AG04449 (cell line): ENCODE results near the gene LBX2.
A peak's percentile ranks its signal among the peaks of the same experiment; 100 is the strongest.

ENCODE experiments used
- CTCF ChIA-PET: fragments of 350-600 bp; formaldehyde crosslinking; extraction: SDS; loops from one replicate; lab custom pipeline; 2021; ENCODE audit warnings: antibody characterized with exemption; lab: Yijun Ruan, JAX
- POLR2A ChIA-PET: fragments of 400-600, 350-600 bp; formaldehyde crosslinking; extraction: SDS; loops from one replicate; lab custom pipeline; 2020; ENCODE audit warnings: antibody characterized with exemption, inconsistent platforms; lab: Yijun Ruan, JAX
- DNase-seq: peaks from one replicate; pipeline ENCODE4 v3.0.0-alpha.2; 2010; ENCODE audit warnings: low read depth, low spot score
- H3K4me3 ChIP-seq: 2 replicates; pipeline ENCODE4 v1.5.1; 2011; ENCODE audit warnings: low read depth, mild to moderate bottlenecking, control low read depth, low read length
- TF ChIP-seq, protein P1 (sequence below): IDR thresholded peaks from one replicate; pipeline ENCODE4 v1.5.1; 2011; ENCODE audit warnings: mild to moderate bottlenecking, moderate library complexity, low read length, control low read depth, inconsistent platforms; ENCODE audit not compliant: insufficient read depth; ENCODE audit errors: missing control alignments

Gene LBX2, protein sequence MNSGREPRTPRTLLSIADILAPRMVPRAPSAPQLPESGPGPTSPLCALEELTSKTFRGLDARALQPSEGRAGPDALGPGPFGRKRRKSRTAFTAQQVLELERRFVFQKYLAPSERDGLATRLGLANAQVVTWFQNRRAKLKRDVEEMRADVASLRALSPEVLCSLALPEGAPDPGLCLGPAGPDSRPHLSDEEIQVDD

DNA sequence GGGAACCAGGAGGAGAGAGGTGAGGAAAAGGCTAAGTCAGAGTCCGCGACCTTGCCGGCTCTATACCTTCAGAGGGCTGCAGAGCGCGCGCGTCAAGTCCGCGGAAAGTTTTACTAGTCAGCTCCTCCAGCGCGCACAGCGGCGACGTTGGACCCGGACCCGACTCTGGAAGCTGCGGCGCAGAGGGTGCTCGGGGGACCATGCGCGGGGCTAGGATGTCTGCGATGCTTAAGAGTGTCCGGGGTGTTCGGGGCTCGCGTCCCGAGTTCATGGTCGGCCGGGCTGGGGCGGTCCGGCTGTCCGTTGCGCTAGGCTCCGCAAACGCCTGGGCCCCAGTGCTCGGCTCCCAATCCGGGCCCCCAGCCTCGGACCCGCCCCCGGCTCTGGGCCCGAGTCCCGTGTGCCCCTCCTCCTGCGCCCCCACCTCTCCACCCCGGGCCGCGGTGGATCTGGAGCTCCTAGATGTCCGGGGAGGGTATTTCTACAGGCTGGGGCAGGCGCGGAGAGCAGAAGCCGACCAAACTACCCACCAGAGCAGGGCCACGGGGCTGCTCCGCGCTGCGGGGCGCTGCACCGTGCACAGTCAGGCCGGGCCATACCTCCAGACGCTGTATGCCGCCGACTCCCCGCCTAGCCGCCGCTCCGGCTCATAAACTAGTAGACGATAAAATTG is at the start of gene LBX2:
TSS of gene LBX2 (minus strand) at position 337 of the 673 bp plus-strand sequence. CDS start at position 271, 66 bp downstream.
- DNase-seq: no peak
- TF ChIP-seq, protein P1, sequence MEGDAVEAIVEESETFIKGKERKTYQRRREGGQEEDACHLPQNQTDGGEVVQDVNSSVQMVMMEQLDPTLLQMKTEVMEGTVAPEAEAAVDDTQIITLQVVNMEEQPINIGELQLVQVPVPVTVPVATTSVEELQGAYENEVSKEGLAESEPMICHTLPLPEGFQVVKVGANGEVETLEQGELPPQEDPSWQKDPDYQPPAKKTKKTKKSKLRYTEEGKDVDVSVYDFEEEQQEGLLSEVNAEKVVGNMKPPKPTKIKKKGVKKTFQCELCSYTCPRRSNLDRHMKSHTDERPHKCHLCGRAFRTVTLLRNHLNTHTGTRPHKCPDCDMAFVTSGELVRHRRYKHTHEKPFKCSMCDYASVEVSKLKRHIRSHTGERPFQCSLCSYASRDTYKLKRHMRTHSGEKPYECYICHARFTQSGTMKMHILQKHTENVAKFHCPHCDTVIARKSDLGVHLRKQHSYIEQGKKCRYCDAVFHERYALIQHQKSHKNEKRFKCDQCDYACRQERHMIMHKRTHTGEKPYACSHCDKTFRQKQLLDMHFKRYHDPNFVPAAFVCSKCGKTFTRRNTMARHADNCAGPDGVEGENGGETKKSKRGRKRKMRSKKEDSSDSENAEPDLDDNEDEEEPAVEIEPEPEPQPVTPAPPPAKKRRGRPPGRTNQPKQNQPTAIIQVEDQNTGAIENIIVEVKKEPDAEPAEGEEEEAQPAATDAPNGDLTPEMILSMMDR: no peak
- ChIA-PET POLR2A (interaction anchor here (0.6 to 1.0 kb wide), 2 partner anchors 16 to 79 kb away, joined by 3 to 5 read pairs; partner anchors contain the start of genes CCDC142 and TTC31), CTCF (interaction anchor here (1.2 to 13.6 kb wide), 4 partner anchors 9 to 87 kb away, joined by 3 to 202 read pairs (median 16); partner anchors contain the start of genes CCDC142 and TTC31)
- peak within 1 kb of the TSS; percentile 43 for H3K4me3 ChIP-seq

DNA sequence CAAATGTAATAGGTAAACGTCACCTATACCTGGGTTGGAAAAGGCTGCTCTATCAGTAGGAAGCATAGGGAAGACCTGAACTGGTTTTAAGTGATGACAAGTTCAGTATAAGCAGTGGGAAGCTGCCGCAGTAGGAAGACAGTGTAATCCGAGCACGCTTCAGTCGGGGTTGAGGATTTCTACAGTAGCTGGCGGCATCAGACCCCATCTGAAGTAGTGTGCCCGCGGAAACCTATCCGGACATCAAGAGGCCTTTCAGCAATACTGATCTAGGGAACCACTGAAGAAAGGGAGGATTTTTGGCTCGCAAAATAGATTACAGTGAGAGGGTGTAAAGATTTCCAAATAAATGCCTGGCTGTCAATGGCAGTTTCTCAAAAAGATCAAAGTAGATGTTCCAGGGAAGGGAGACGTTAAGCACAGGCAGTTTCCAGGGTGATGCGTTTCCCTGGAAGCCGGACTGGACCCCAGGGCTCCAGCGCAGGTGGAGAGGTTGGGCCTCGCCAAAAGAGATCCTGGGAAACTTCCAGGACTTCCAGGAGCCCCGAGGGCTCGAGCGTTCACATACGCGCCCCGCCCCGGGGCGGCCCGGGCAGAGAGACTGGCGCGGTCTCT is 49.0 kb upstream of the LBX2 start:
- no peak for DNase-seq
- ChIA-PET POLR2A (interaction anchor here (0.5 kb wide), 1 partner anchor 90 kb away, joined by 3 read pairs; the partner anchor contains the start of gene WBP1), CTCF (interaction anchor here (1.0 to 4.9 kb wide), 2 partner anchors 13 to 39 kb away, joined by 4 to 43 read pairs; no protein-coding TSS in a partner anchor)
- H3K4me3 ChIP-seq: peak overlapping the region; percentile 57
- TF ChIP-seq, protein P1: no peak

DNA sequence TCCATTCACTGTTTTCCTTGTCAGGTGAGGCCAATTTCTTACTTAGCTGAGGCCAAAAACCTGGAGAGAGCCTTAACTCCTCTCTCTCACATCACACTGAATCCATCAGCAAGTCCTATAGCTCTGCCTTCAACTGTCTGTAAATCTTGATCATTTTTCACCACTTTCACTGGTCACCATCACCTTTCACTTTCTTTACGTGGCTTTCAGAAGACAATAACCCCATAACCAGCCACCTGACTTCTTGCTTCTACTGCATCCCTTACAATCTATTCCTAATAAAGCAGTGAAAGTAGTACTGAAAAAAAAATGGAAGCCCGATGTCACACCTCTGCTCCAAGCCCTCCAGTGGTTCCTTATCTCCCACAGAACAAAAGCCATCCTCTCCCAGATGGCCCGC is 46.6 kb upstream of the LBX2 start:
- TF ChIP-seq, protein P1: no peak
- ChIA-PET CTCF (interaction anchor here (1.1 to 1.9 kb wide), 4 partner anchors 12 to 43 kb away, joined by 4 to 7 read pairs (median 5); no protein-coding TSS in a partner anchor), POLR2A (interaction anchor here (0.7 kb wide), 1 partner anchor 38 kb away, joined by 3 read pairs; no protein-coding TSS in a partner anchor)
- DNase-seq: no peak
- no peak overlapping the region for H3K4me3 ChIP-seq

DNA sequence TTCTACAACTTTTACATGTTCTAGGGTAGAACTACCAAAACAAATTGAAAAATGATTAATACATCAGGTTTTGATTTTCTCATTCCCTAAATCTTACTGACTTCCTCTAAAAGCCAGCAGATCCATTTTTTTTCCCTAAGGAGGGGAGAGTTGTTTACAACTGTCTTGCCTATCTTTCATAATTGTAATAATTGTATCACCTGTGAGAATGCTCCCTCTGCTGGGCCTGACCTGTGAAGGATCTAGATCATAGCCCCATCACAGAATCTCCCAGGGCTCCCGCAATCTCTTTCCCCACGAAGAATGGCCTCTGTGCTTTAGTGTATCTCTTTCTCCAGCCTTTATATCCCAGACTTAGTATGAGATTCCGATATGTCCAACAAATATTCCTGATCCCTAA is 45.2 kb upstream of the LBX2 start:
- TF ChIP-seq, protein P1: no peak
- POLR2A ChIA-PET: no interaction called here
- no peak for DNase-seq
- CTCF ChIA-PET: interaction anchor here (1.3 to 1.9 kb wide), 4 partner anchors 13 to 44 kb away, joined by 3 to 7 read pairs (median 5); no protein-coding TSS in a partner anchor
- H3K4me3 ChIP-seq: no peak overlapping the region

DNA sequence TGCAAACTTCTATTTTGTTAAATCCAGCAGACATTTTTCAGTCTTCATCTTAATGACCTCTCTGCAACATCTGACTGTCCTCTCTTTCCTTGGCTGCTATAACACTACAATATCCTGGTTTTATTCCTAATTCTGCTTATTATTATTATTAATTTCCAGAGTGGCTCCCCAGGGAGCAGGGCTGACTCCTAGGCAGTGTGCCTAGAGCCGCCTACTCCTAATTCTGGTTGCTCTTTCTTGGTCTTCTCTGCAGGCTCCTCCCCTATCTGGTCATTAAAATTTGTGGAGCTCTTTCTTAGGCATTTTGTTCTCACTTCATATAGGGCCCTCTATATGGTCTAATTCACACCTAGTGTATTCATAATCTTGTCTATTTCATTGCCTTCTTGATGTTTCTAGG is 43.6 kb upstream of the LBX2 start:
- ChIA-PET CTCF (interaction anchor here (0.6 to 1.2 kb wide), 4 partner anchors 10 to 44 kb away, joined by 3 to 7 read pairs (median 4); partner anchors contain the start of gene LOXL3), POLR2A (interaction anchor here (0.7 kb wide), 1 partner anchor 13 kb away, joined by 4 read pairs; no protein-coding TSS in a partner anchor)
- TF ChIP-seq, protein P1: no peak
- no peak for DNase-seq
- H3K4me3 ChIP-seq: no peak overlapping the region
